ENCODE results near the gene ZNF573. TPM values are rescaled to one million over a fixed set of nuclear protein-coding genes. Genes with fewer than 3 reads are reported as not detected.

Gene ZNF573
- 2.7 and 12.3 TPM in 2 replicates for total RNA-seq

DNA sequence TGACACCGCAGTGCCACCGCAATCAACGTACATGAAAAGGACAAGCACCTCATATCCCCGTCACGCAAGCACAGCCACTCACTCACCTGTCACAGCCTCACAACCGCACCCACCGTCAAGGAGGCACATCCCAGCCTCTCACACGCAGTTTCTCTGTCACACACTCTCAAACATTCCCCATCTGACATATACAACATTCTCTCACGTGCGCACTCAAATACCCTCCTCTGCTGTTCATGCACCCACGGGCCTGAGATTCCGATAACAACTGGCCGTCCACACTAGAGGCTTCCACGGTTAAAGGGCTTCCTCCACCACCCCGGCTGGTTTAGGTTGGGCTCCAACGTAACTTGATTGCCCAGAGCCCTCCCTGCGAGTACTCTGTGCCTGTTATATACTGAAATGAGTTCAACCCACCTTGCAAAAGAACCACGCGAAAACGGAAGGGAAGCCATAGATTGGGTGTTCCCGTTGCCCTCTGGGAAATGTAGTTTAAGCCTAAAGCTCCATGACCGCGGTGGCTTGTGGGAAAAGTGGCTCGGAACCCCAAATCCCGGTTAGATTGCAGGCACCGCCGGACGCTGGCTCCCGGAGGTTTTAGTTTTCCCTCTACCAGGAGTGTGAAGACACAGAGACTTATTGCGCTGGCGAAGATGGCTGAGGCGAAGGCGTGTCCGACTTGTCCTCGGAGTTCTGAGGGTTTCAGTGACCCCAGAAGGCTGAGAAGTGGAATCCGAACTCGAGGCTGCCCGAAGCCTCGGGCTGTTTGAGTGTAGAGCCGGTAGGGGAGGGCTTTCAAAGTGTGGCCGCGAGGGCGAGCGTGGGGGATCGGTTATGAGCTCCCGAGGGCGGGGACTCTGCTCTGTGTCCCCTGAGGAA, at the start of gene ZNF573:
ZNF573 (minus strand) TSS at position 460 of the 879 bp plus-strand sequence. CDS start 5,857 bp downstream, outside the sequence.

DNA sequence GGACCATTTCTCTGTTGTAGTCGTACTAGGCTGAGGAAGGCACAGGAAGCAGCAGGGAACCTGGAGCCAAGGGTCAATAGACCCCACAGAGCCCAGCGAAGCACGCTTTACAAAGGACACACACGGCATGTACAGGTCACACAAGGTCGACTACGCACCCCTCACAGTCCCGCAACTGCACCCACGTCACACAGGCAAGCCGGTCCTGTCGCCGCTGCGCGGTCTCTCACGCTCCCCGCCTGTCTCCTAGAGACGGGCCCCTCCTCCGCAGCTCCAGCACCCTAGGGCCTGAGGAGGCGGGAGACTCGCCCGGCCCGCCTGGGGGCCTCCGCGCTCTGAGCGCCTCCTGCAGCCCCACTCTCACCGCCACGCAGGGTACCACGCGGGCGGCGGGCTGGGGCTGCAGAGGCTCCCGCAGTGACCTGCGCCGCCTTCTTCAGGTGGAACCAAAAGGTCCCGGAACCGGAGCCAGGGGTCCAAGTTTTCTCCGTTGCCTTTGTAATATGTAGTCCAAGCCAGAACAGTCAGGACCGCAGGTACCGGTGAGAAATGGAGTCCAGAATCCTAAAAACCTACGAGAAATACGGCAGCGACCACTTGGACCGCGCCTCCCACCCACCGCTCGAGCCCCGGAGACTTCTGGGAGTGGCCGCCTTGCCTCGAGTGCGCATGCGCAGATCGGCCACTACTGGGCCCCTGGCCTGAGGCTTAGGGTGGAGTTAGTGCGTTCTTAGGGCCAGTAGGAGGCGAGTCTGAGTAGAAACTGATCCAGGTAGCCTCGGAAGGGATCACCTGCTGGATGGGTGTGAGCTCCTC, 60.1 kb downstream of the ZNF573 start, which contains the start of gene ZNF607:
ZNF607 (minus strand) TSS at position 651 of the 816 bp plus-strand sequence. CDS start 8,143 bp downstream, outside the sequence.

Other genes with a start within 250 kb of the ZNF573 start
- gene ZNF571, start 184.8 kb downstream of the ZNF573 start, total RNA-seq = 0.78 and 3.0 TPM in 2 replicates
- gene ZNF540, start 184.7 kb downstream of the ZNF573 start, total RNA-seq = under 0.01 and 0.40 TPM in 2 replicates
- 7.4 and 11.1 TPM in 2 replicates for gene ZFP30, start 124.1 kb downstream of the ZNF573 start, total RNA-seq
- 2.6 and 3.5 TPM in 2 replicates for gene ZNF607, start 59.8 kb downstream of the ZNF573 start, total RNA-seq
- not detected in 2 replicates for gene WDR87, start 127.0 kb upstream of the ZNF573 start, total RNA-seq
- gene SIPA1L3, start 127.6 kb upstream of the ZNF573 start, total RNA-seq = 21.6 and 23.6 TPM in 2 replicates

Measured in epithelial cell of alveolus of lung (primary cell).